ENCODE measurements around the gene CFAP20DC. TPM values are rescaled to one million over a fixed set of nuclear protein-coding genes. Genes with fewer than 3 reads are reported as not detected.

Gene CFAP20DC
- total and polyA plus RNA-seq, 2 of the 4 experiments (the other 2 are of a cell fraction), result 1.2 to 1.6 TPM

- no peak overlapping the region for H3K4me2 ChIP-seq (ENCODE audit: low read depth, low read length)
- H3K56ac ChIP-seq (ENCODE audit: extremely low read depth, insufficient read depth, low read length), result no peak overlapping the region
- H3K4me1 ChIP-seq (ENCODE audit: control insufficient read depth, insufficient read depth, low read length), result no peaks in the 10 kb centered on the region
- H2AK9ac ChIP-seq (replicated peaks; ENCODE audit: low read depth, low read length, poor library complexity), result no peak overlapping the region
- no peaks in the 10 kb centered on the region for H3K9me1 ChIP-seq (ENCODE audit: insufficient read depth, low read length)
- H2AK5ac ChIP-seq (ENCODE audit: low read depth, low read length), result no peak overlapping the region
- no peak overlapping the region for H4K91ac ChIP-seq (ENCODE audit: insufficient read depth, low read depth, low read length)
- ATAC-seq (ENCODE audit: low read depth) (no peak), DNase-seq (no peak)
- H2BK20ac ChIP-seq (ENCODE audit: low read depth, low read length), result no peak overlapping the region
- no peak overlapping the region for H2BK5ac ChIP-seq (ENCODE audit: low read depth, low read length, poor library complexity, severe bottlenecking)
- H3K9ac ChIP-seq (ENCODE audit: low read depth, low read length), result no peak overlapping the region
- H4K8ac ChIP-seq (ENCODE audit: low read depth in 2 of 2, low read length in 2 of 2), result no peak overlapping the region
- no peaks in the 10 kb centered on the region for H3K79me1 ChIP-seq (ENCODE audit: low read depth in 1 of 2, low read length in 2 of 2)
- H2BK120ac ChIP-seq (ENCODE audit: low read depth, low read length), result no peak overlapping the region
- no peaks in the 10 kb centered on the region for H4K20me1 ChIP-seq (ENCODE audit: insufficient read depth, low read length)
- H3K4me3 ChIP-seq (ENCODE audit: insufficient read depth, low read depth, low read length), result no peak overlapping the region
- no peaks in the 10 kb centered on the region for H3K9me3 ChIP-seq (ENCODE audit: control insufficient read depth, insufficient read depth, low read length)
- dilution Hi-C loops (cut with HindIII; ENCODE audit: low sequenced_read_pairs, unreplicated experiment), result no loop called here
- H3K23ac ChIP-seq (ENCODE audit: low read depth, low read length), result no peak overlapping the region
- no peak overlapping the region for H2AFZ ChIP-seq (replicated peaks; ENCODE audit: low read length, poor library complexity)
- in situ Hi-C loops (cut with MboI; ENCODE audit: low sequenced_read_pairs), result no loop called here
- no peaks in the 10 kb centered on the region for H3K27me3 ChIP-seq (ENCODE audit: control insufficient read depth, insufficient read depth, low read length)
- no peak overlapping the region for H3K4ac ChIP-seq (ENCODE audit: low read depth, low read length)
- H3K36me3 ChIP-seq (ENCODE audit: control insufficient read depth, insufficient read depth, low read length), result no peaks in the 10 kb centered on the region
- POLR2A ChIA-PET (ENCODE audit: unreplicated experiment), result no interaction called here
- H4K5ac ChIP-seq (ENCODE audit: low read depth, low read length), result no peak overlapping the region
- 0% methylated on average over 1 of the region's 4 CpGs; no CpG with 5 or more reads in 1 of the 2 experiments for WGBS, 2 experiments (ENCODE audit: extremely low coverage in 2 of 2, insufficient read length in 1 of 2)
- H3K18ac ChIP-seq (ENCODE audit: low read depth, low read length), result no peak overlapping the region
- no peak for TF ChIP-seq MXI1 (IDR thresholded peaks at IDR 0.05; ENCODE audit: borderline replicate concordance, low read depth, low read length)
- H2BK15ac ChIP-seq (ENCODE audit: low read depth, low read length), result no peak overlapping the region
- H3K27ac ChIP-seq (ENCODE audit: insufficient read depth, low read length), result no peak overlapping the region
- intact Hi-C loops (cut with micrococcal nuclease), result no loop called here
- CTCF ChIA-PET, result interaction anchor here (0.5 kb wide), 1 partner anchor 1392 kb away, joined by 5 read pairs; no protein-coding TSS in a partner anchor
- no TSS peak for BruUV-seq (replicated peaks)
- no peak overlapping the region for H3K14ac ChIP-seq (replicated peaks; ENCODE audit: low read depth, low read length)
Measured at GRCh38 chr3:58748024-58748423, 301.8 kb downstream of the CFAP20DC start.
